ENCODE measurements around the gene GAL3ST1. TPM values are rescaled to one million over a fixed set of nuclear protein-coding genes. Genes with fewer than 3 reads are reported as not detected.
A peak's percentile ranks its signal among the peaks of the same experiment; 100 is the strongest.

GAL3ST1 gene
- polyA plus RNA-seq, 1 donor (not counting 4 experiments of a cell fraction or from before 2014, with no cell fraction given) = not detected

- dilution Hi-C loops (cut with MboI; ENCODE audit: extremely low pct_ligation_motif_present, low sequenced_read_pairs) = no loop called here
- H3K4me2 ChIP-seq (ENCODE audit: control insufficient read depth, extremely low read depth, insufficient read depth, low read depth, low read length) = peak overlapping the region; percentile 94
- no peaks in the 10 kb centered on the region for H3K36me3 ChIP-seq (ENCODE audit: control insufficient read depth in 2 of 2, extremely low read depth in 1 of 2, insufficient read depth in 2 of 2, low read length in 2 of 2)
- H4K20me1 ChIP-seq (ENCODE audit: control insufficient read depth, extremely low read depth, insufficient read depth, low read length) = no peaks in the 10 kb centered on the region
- H3K27ac ChIP-seq (ENCODE audit: control insufficient read depth, insufficient read depth, low read length) = no peak overlapping the region
- H3K9me3 ChIP-seq (ENCODE audit: control insufficient read depth, low read depth, low read length) = no peaks in the 10 kb centered on the region
- H2AFZ ChIP-seq (ENCODE audit: control insufficient read depth, low read length) = peak overlapping the region; percentile 97
- H3K79me2 ChIP-seq (ENCODE audit: control insufficient read depth, insufficient read depth, low read length) = no peaks in the 10 kb centered on the region
- no peak overlapping the region for H3K4me3 ChIP-seq (ENCODE audit: control insufficient read depth in 2 of 3, extremely low read depth in 1 of 3, insufficient read depth in 2 of 3, low read depth in 1 of 3, low read length in 3 of 3)
- TF ChIP-seq, protein P1, sequence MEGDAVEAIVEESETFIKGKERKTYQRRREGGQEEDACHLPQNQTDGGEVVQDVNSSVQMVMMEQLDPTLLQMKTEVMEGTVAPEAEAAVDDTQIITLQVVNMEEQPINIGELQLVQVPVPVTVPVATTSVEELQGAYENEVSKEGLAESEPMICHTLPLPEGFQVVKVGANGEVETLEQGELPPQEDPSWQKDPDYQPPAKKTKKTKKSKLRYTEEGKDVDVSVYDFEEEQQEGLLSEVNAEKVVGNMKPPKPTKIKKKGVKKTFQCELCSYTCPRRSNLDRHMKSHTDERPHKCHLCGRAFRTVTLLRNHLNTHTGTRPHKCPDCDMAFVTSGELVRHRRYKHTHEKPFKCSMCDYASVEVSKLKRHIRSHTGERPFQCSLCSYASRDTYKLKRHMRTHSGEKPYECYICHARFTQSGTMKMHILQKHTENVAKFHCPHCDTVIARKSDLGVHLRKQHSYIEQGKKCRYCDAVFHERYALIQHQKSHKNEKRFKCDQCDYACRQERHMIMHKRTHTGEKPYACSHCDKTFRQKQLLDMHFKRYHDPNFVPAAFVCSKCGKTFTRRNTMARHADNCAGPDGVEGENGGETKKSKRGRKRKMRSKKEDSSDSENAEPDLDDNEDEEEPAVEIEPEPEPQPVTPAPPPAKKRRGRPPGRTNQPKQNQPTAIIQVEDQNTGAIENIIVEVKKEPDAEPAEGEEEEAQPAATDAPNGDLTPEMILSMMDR (optimal IDR thresholded peaks at IDR 0.05 in 1 of 3, IDR thresholded peaks at IDR 0.05 in 1 of 3, conservative IDR thresholded peaks at IDR 0.05 in 1 of 3; ENCODE audit: extremely low read depth in 1 of 3, insufficient read depth in 2 of 3, low read length in 3 of 3) = no peak
- no peak for TF ChIP-seq EZH2 (IDR thresholded peaks at IDR 0.05; ENCODE audit: low read length)
- H3K9me1 ChIP-seq (ENCODE audit: control insufficient read depth, extremely low read depth, insufficient read depth, low read length) = no peaks in the 10 kb centered on the region
- no peak overlapping the region for H3K9ac ChIP-seq (ENCODE audit: control insufficient read depth, extremely low read depth, insufficient read depth, low read length)
- peaks cover 28% of the 10 kb centered on the region for H3K4me1 ChIP-seq (ENCODE audit: control insufficient read depth, extremely low read depth, insufficient read depth, low read length)
- no peaks in the 10 kb centered on the region for H3K27me3 ChIP-seq (ENCODE audit: control insufficient read depth, extremely low read depth, insufficient read depth, low read length)
- no peak for DNase-seq (ENCODE audit: low read depth, low spot score)
- no peak for FAIRE-seq
Measured at GRCh38 chr22:30607300-30607930, 33.0 kb upstream of the GAL3ST1 start.

DNA sequence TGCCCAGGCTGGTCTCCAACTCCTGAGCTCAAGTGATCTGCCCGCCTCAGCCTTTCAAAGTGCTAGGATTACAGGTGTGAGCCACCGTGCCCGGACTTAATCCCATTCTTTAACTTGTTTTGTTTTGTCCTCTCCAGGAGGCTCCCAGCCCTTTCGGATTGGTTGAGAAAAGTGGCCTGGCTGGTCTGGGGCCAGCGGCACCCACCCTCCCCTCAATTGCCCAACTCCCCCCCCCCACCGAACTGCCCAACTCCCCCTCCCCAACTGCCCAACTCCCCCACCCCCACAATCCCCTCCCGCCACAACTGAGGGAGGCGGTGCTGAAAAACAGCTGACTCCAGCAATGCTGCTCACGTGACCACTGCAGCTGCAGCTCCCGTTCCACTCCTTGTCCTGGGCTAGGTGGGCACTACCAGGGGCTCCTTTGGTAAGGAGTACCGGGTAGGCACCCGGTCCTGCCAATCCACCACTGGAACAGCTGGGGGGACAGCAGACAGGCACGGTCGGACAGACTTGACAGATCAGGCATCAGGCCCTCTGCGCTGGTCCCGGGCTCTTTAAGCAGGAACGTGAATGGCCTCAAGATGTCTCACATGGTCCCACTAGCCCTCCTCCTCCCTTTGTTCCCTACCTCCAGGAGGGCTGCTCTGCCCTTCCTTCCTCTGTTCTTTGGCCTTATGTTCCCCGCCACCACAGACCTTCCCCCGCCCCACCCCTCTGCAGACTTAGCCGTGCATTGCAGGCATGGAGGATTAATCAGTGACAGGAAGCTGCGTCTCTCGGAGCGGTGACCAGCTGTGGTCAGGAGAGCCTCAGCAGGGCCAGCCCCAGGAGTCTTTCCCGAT, 32.2 kb upstream of the GAL3ST1 start, which contains the start of gene TCN2:
TSS of gene TCN2 (plus strand) at position 720 of the 845 bp plus-strand sequence. CDS start 158 bp downstream, outside the sequence.
- peak within 1 kb of the TSS; percentile 41 for H3K27ac ChIP-seq (ENCODE audit: control insufficient read depth, insufficient read depth, low read length)
- H3K4me3 ChIP-seq (ENCODE audit: control insufficient read depth in 2 of 3, extremely low read depth in 1 of 3, insufficient read depth in 2 of 3, low read depth in 1 of 3, low read length in 3 of 3) = peak within 1 kb of the TSS; percentile 26 to 76 (median 49)
- peaks cover 28% of the 10 kb centered on the region for H3K4me1 ChIP-seq (ENCODE audit: control insufficient read depth, extremely low read depth, insufficient read depth, low read length)
- no peaks in the 10 kb centered on the region for H3K9me3 ChIP-seq (ENCODE audit: control insufficient read depth, low read depth, low read length)
- FAIRE-seq (peak; percentile 67), DNase-seq (ENCODE audit: low read depth, low spot score) (no peak)
- peak within 1 kb of the TSS; percentile 52 for H3K9ac ChIP-seq (ENCODE audit: control insufficient read depth, extremely low read depth, insufficient read depth, low read length)
- H3K9me1 ChIP-seq (ENCODE audit: control insufficient read depth, extremely low read depth, insufficient read depth, low read length) = no peaks in the 10 kb centered on the region
- dilution Hi-C loops (cut with MboI; ENCODE audit: extremely low pct_ligation_motif_present, low sequenced_read_pairs) = no loop called here
- H3K36me3 ChIP-seq (ENCODE audit: control insufficient read depth in 2 of 2, extremely low read depth in 1 of 2, insufficient read depth in 2 of 2, low read length in 2 of 2) = no peaks in the 10 kb centered on the region
- H4K20me1 ChIP-seq (ENCODE audit: control insufficient read depth, extremely low read depth, insufficient read depth, low read length) = no peaks in the 10 kb centered on the region
- TF ChIP-seq EZH2 (IDR thresholded peaks at IDR 0.05; ENCODE audit: low read length) = no peak
- TF ChIP-seq, protein P1 (optimal IDR thresholded peaks at IDR 0.05 in 1 of 3, IDR thresholded peaks at IDR 0.05 in 1 of 3, conservative IDR thresholded peaks at IDR 0.05 in 1 of 3; ENCODE audit: extremely low read depth in 1 of 3, insufficient read depth in 2 of 3, low read length in 3 of 3) = peak in 1 of 3 experiments; percentile 21
- H3K79me2 ChIP-seq (ENCODE audit: control insufficient read depth, insufficient read depth, low read length) = no peaks in the 10 kb centered on the region
- no peaks in the 10 kb centered on the region for H3K27me3 ChIP-seq (ENCODE audit: control insufficient read depth, extremely low read depth, insufficient read depth, low read length)
- H2AFZ ChIP-seq (ENCODE audit: control insufficient read depth, low read length) = peak within 1 kb of the TSS; percentile 97
- H3K4me2 ChIP-seq (ENCODE audit: control insufficient read depth, extremely low read depth, insufficient read depth, low read depth, low read length) = peak within 1 kb of the TSS; percentile 94

Measured in keratinocyte (primary cell).